Measurements from ENCODE around the gene STIP1. TPM values are rescaled to one million over a fixed set of nuclear protein-coding genes. Genes with fewer than 3 reads are reported as not detected.

STIP1 gene
- total and polyA plus RNA-seq, 9 of the 15 experiments (the other 6 are each of a cell fraction or from before 2014, with no cell fraction given), result 58.1 to 465 (median 346) TPM

GRCh38 chr11:64245797-64246620 is 60.0 kb downstream of the STIP1 start (continued):
- TF ChIP-seq KDM1A (IDR thresholded peaks at IDR 0.05) (peak in 1 of 2 experiments; percentile 83; a peak in 2 of 4 replicates), RFX7 (CRISPR knock-in tag; IDR thresholded peaks at IDR 0.05) (no peak), GTF2A2 (tag; IDR thresholded peaks at IDR 0.05) (no peak), TCF7L2 (IDR thresholded peaks at IDR 0.05; ENCODE audit: low read depth, low read length) (no peak), PHF8 (IDR thresholded peaks at IDR 0.05; ENCODE audit: borderline replicate concordance, low read length) (peak; percentile 19; the same call in 1 of the 2 replicates), ZNF146 (CRISPR knock-in tag; IDR thresholded peaks at IDR 0.05; ENCODE audit: unreplicated experiment) (no peak), SAFB (IDR thresholded peaks at IDR 0.05; ENCODE audit: borderline replicate concordance, low read depth, low read length) (no peak), SIN3B (IDR thresholded peaks at IDR 0.05; ENCODE audit: low read depth) (no peak), ELK3 (CRISPR knock-in tag; IDR thresholded peaks at IDR 0.05) (no peak), KLF6 (CRISPR knock-in tag; IDR thresholded peaks at IDR 0.05; ENCODE audit: borderline replicate concordance) (no peak), NR1H2 (CRISPR knock-in tag; IDR thresholded peaks at IDR 0.05) (no peak), POLR2A (conservative IDR thresholded peaks at IDR 0.05) (peak; percentile 77), ZZZ3 (IDR thresholded peaks at IDR 0.05) (no peak), HDAC2 (IDR thresholded peaks at IDR 0.05) (peak; percentile 89), HLTF (IDR thresholded peaks at IDR 0.05) (peak; percentile 96), ZNF12 (CRISPR knock-in tag; IDR thresholded peaks at IDR 0.05) (no peak), ZNF324 (CRISPR knock-in tag; IDR thresholded peaks at IDR 0.05) (no peak), SMARCA4 (IDR thresholded peaks at IDR 0.05) (no peak; the same call in 1 of the 2 replicates), ZNF696 (CRISPR knock-in tag; conservative IDR thresholded peaks at IDR 0.05) (no peak), ZBTB49 (CRISPR knock-in tag; IDR thresholded peaks at IDR 0.05; ENCODE audit: borderline replicate concordance) (no peak), CHAMP1 (IDR thresholded peaks at IDR 0.05) (no peak), ZNF41 (CRISPR knock-in tag; conservative IDR thresholded peaks at IDR 0.05) (no peak), POLR2H (tag; IDR thresholded peaks at IDR 0.05; ENCODE audit: low read depth) (no peak), RBM17 (IDR thresholded peaks at IDR 0.05; ENCODE audit: borderline replicate concordance, low read depth, low read length) (no peak), POLR3G (IDR thresholded peaks at IDR 0.05; ENCODE audit: extremely low read depth, insufficient read length, insufficient replicate concordance) (no peak)
